SKM-1 treated with dmso at 0.1 percent for 144 hours (cell line): ENCODE measurements around the gene VTI1A.

Source experiments
- DNase-seq: peaks from one replicate; lab custom pipeline; 2025; ENCODE audit not compliant: unreplicated experiment; lab: John Stamatoyannopoulos, UW

VTI1A gene

GRCh38 chr10:112799726-112800510 lies 352.9 kb downstream of the VTI1A start:
- DNase-seq = no peak

- no peak for DNase-seq
These were observed 354.0 kb downstream of the VTI1A start for GRCh38 chr10:112801004-112801403.

- no peak for DNase-seq
These were observed 354.7 kb downstream of the VTI1A start for GRCh38 chr10:112801748-112802147.

- no peak for DNase-seq
These were observed 355.5 kb downstream of the VTI1A start for GRCh38 chr10:112802411-112803022.

- DNase-seq = no peak
These were observed 357.0 kb downstream of the VTI1A start for GRCh38 chr10:112803961-112804401.

GRCh38 chr10:112805254-112805590 lies 358.2 kb downstream of the VTI1A start:
- no peak for DNase-seq

- no peak for DNase-seq
These were observed 358.7 kb downstream of the VTI1A start for GRCh38 chr10:112805701-112806100.

GRCh38 chr10:112807013-112807412 lies 360.0 kb downstream of the VTI1A start:
- DNase-seq = no peak

- DNase-seq = no peak
These were observed 362.7 kb downstream of the VTI1A start for GRCh38 chr10:112809736-112810135.

GRCh38 chr10:112810711-112811151 lies 363.7 kb downstream of the VTI1A start:
- DNase-seq = no peak

- DNase-seq = no peak
These were observed 364.9 kb downstream of the VTI1A start for GRCh38 chr10:112811741-112812551.

- DNase-seq = no peak
These were observed 365.6 kb downstream of the VTI1A start for GRCh38 chr10:112812586-112812985.

GRCh38 chr10:112813866-112814591 lies 367.0 kb downstream of the VTI1A start:
- no peak for DNase-seq

GRCh38 chr10:112815269-112816032 lies 368.4 kb downstream of the VTI1A start:
- DNase-seq = no peak

GRCh38 chr10:112816033-112816430 lies 369.0 kb downstream of the VTI1A start:
- no peak for DNase-seq

- DNase-seq = no peak
These were observed 369.9 kb downstream of the VTI1A start for GRCh38 chr10:112816891-112817290.

GRCh38 chr10:112817981-112818777 lies 371.2 kb downstream of the VTI1A start:
- DNase-seq = no peak

- no peak for DNase-seq
These were observed 372.2 kb downstream of the VTI1A start for GRCh38 chr10:112819231-112819630.

- DNase-seq = no peak
These were observed 373.3 kb downstream of the VTI1A start for GRCh38 chr10:112820320-112820719.

- DNase-seq = no peak
These were observed 374.0 kb downstream of the VTI1A start for GRCh38 chr10:112821038-112821437.
